H9 (cell line): ENCODE measurements around the gene MROH7. TPM values are rescaled to one million over a fixed set of nuclear protein-coding genes. Genes with fewer than 3 reads are reported as not detected.

Experiments
- DNase-seq: peaks from one replicate; pipeline ENCODE4 v3.0.0-alpha.2; 2017
- H2AFZ ChIP-seq: one replicate; pipeline ENCODE4 v1.6.1; 2013; ENCODE audit warnings: mild to moderate bottlenecking, low read length, control low read depth, moderate library complexity
- H2AK5ac ChIP-seq: 2 replicates; pipeline ENCODE4 v1.6.1; 2013; ENCODE audit warnings: low read length, control low read depth, mixed read lengths; ENCODE audit not compliant: insufficient read length
- H2BK120ac ChIP-seq: one replicate; pipeline ENCODE4 v1.6.1; 2013; ENCODE audit warnings: low read depth, mild to moderate bottlenecking, low read length, control low read depth, inconsistent platforms; ENCODE audit not compliant: poor library complexity, severe bottlenecking
- H2BK12ac ChIP-seq: 2 replicates; pipeline ENCODE4 v1.6.1; 2013; ENCODE audit warnings: low read length, control low read depth, mixed read lengths, low read depth; ENCODE audit not compliant: insufficient read length
- H2BK15ac ChIP-seq: 2 replicates; pipeline ENCODE4 v1.6.1; 2013; ENCODE audit warnings: low read depth, low read length, control low read depth
- H2BK20ac ChIP-seq: one replicate; pipeline ENCODE4 v1.6.1; 2013; ENCODE audit warnings: low read depth, mild to moderate bottlenecking, low read length, control low read depth, inconsistent platforms; ENCODE audit not compliant: poor library complexity, severe bottlenecking
- H2BK5ac ChIP-seq: 2 replicates; pipeline ENCODE4 v1.6.1; 2013; ENCODE audit warnings: low read length, control low read depth, mixed read lengths; ENCODE audit not compliant: insufficient read length
- H3K14ac ChIP-seq: 2 replicates; pipeline ENCODE4 v1.6.1; 2013; ENCODE audit warnings: low read length, control low read depth; ENCODE audit not compliant: insufficient read depth
- H3K18ac ChIP-seq: 2 replicates; pipeline ENCODE4 v1.6.1; 2013; ENCODE audit warnings: low read depth, mild to moderate bottlenecking, mixed read lengths, low read length, control low read depth; ENCODE audit not compliant: insufficient read length
- H3K23ac ChIP-seq: 2 replicates; pipeline ENCODE4 v1.6.1; 2013; ENCODE audit warnings: low read length, control low read depth, mixed read lengths, low read depth; ENCODE audit not compliant: insufficient read length
- H3K23me2 ChIP-seq: 2 replicates; pipeline ENCODE4 v1.6.1; 2013; ENCODE audit warnings: low read depth, mild to moderate bottlenecking, mixed read lengths, low read length, control low read depth; ENCODE audit not compliant: insufficient read length, poor library complexity, severe bottlenecking
- H3K27ac ChIP-seq: 2 replicates; pipeline ENCODE4 v1.5.1; 2013; ENCODE audit warnings: low read length, control low read depth, mixed read lengths, low read depth; ENCODE audit not compliant: insufficient read length
- H3K27me3 ChIP-seq: 2 replicates; pipeline ENCODE4 v1.6.1; 2013; ENCODE audit warnings: low read length, control low read depth, inconsistent platforms; ENCODE audit not compliant: insufficient read depth
- H3K4ac ChIP-seq: 2 replicates; pipeline ENCODE4 v1.6.1; 2013; ENCODE audit warnings: low read depth, mild to moderate bottlenecking, control low read depth, inconsistent platforms, low read length, moderate library complexity
- H3K4me1 ChIP-seq: 2 replicates; pipeline ENCODE4 v1.6.1; 2013; ENCODE audit warnings: low read length, control low read depth, inconsistent platforms; ENCODE audit not compliant: insufficient read depth
- H3K4me2 ChIP-seq: 2 replicates; pipeline ENCODE4 v1.6.1; 2013; ENCODE audit warnings: low read length, control low read depth, mixed read lengths; ENCODE audit not compliant: insufficient read length, insufficient read depth
- H3K56ac ChIP-seq: 2 replicates; pipeline ENCODE4 v1.6.1; 2013; ENCODE audit warnings: low read depth, mild to moderate bottlenecking, mixed read lengths, low read length, control low read depth; ENCODE audit not compliant: insufficient read length
- H3K79me1 ChIP-seq: 2 replicates; pipeline ENCODE4 v1.6.1; 2013; ENCODE audit warnings: low read depth, mild to moderate bottlenecking, moderate library complexity, low read length, control low read depth, inconsistent platforms; ENCODE audit not compliant: insufficient read depth, poor library complexity, severe bottlenecking
- H3K79me2 ChIP-seq: 2 replicates; pipeline ENCODE4 v1.6.1; 2013; ENCODE audit warnings: low read length, control low read depth, inconsistent platforms; ENCODE audit not compliant: insufficient read depth
- H3K9ac ChIP-seq: 2 replicates; pipeline ENCODE4 v1.6.1; 2013; ENCODE audit warnings: low read length, control low read depth, mixed read lengths; ENCODE audit not compliant: insufficient read length; ENCODE audit errors: extremely low read depth
- H3K9me3 ChIP-seq: one replicate; pipeline ENCODE4 v1.6.1; 2013; ENCODE audit warnings: low read depth, low read length, inconsistent platforms; ENCODE audit not compliant: control insufficient read depth
- H3T11ph ChIP-seq: one replicate; pipeline ENCODE4 v1.6.1; 2013; ENCODE audit warnings: mild to moderate bottlenecking, low read length, control low read depth, inconsistent platforms
- H4K20me1 ChIP-seq: one replicate; pipeline ENCODE4 v1.6.1; 2013; ENCODE audit not compliant: control insufficient read depth, insufficient read length, insufficient read depth
- H4K5ac ChIP-seq: 2 replicates; pipeline ENCODE4 v1.6.1; 2013; ENCODE audit warnings: low read depth, mild to moderate bottlenecking, mixed read lengths, low read length, control low read depth; ENCODE audit not compliant: insufficient read length
- H4K8ac ChIP-seq: replicated peaks from 2 replicates; pipeline ENCODE4 v1.6.1; 2013; ENCODE audit warnings: low read length, control low read depth, mixed read lengths, low read depth; ENCODE audit not compliant: insufficient read length
- H4K91ac ChIP-seq: 2 replicates; pipeline ENCODE4 v1.6.1; 2013; ENCODE audit warnings: low read depth, mild to moderate bottlenecking, moderate library complexity, mixed read lengths, low read length, control low read depth; ENCODE audit not compliant: insufficient read length
- H3K27ac Mint-ChIP-seq, 3 experiments: 2 replicates in 2 of 3; 3 replicates in 1 of 3; pipeline ENCODE4 v1.8.0; 2020 to 2021; ENCODE audit warnings: mixed read lengths in 3 of 3, mild to moderate bottlenecking in 1 of 3, moderate library complexity in 1 of 3
- H3K27me3 Mint-ChIP-seq: 2 replicates; pipeline ENCODE4 v1.8.0; 2021; ENCODE audit warnings: low read depth, mild to moderate bottlenecking, moderate library complexity, mixed read lengths
- H3K36me3 Mint-ChIP-seq, 3 experiments: 2 replicates in 2 of 3; 3 replicates in 1 of 3; pipeline ENCODE4 v1.8.0; 2020 to 2021; ENCODE audit warnings: low read depth in 3 of 3, mixed read lengths in 3 of 3; ENCODE audit not compliant: insufficient read depth in 1 of 3
- H3K4me1 Mint-ChIP-seq, 2 experiments: 2 replicates each; pipeline ENCODE4 v1.8.0; 2020; ENCODE audit warnings: mixed read lengths in 2 of 2
- H3K4me3 Mint-ChIP-seq, 2 experiments: 2 replicates in 1 of 2; 3 replicates in 1 of 2; pipeline ENCODE4 v1.8.0; 2020 to 2021; ENCODE audit warnings: mild to moderate bottlenecking in 2 of 2, mixed read lengths in 2 of 2, moderate library complexity in 1 of 2
- H3K9me3 Mint-ChIP-seq, 2 experiments: 2 replicates in 1 of 2; 3 replicates in 1 of 2; pipeline ENCODE4 v1.8.0; 2020; ENCODE audit warnings: mild to moderate bottlenecking in 2 of 2, mixed read lengths in 2 of 2, moderate library complexity in 1 of 2
- WGBS: extraction: QIAGEN DNeasy Blood & Tissue Kit; methylation state at CpG from one replicate; pipeline ENCODE4 v1.1.7; 2013; ENCODE audit warnings: missing lambda C conversion rate, low lambda C conversion rate, mixed read lengths; ENCODE audit not compliant: insufficient read length; ENCODE audit errors: extremely low coverage; 5-methylcytosine and 5-hydroxymethylcytosine counted together
- total RNA-seq: library from RNA; stranded (reverse); gene quantifications from 2 replicates; pipeline ENCODE4 v1.2.1, GENCODE V29; 2021
- TF ChIP-seq, protein P1 (sequence below): fragments of 200-600 bp; sonication (generic); conservative IDR thresholded peaks from 3 replicates; pipeline ENCODE4 v1.8.0; 2021; ENCODE audit warnings: antibody characterized with exemption, mild to moderate bottlenecking

Gene MROH7
- total RNA-seq, 1 experiment from 2014 or later, result 0.09 TPM

DNA sequence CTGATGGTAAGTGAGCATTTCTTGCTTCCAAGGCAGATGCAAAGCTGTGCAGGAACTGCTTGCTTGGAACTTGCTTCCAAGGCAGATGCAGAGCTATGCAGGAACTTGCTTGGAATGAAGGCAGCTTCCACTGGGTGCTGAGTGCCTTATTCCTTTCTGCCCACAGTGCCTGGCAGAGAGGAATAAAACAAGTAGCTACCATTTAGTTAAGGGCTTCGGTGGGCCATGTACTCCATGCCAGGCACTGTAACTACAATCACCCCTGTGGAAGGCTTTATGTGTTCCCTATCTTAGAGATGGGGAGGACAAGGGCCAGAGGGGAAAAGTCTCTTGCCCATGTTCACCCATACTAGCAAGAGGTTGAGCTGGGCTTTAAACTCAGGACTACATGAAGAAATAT is 8.3 kb downstream of the MROH7 start:
- no peak overlapping the region for H2BK15ac ChIP-seq
- H3K9me3 Mint-ChIP-seq, result peaks cover 2% of the 10 kb centered on the region in 2 experiments; a peak in 3 of 5 replicates
- no CpG with 5 or more reads among the region's 1 CpG for WGBS

More for the DNA sequence above, 8.3 kb downstream of the MROH7 start:
- H3K23me2 ChIP-seq, result no peaks in the 10 kb centered on the region
- no peak overlapping the region for H4K8ac ChIP-seq
- H3K79me2 ChIP-seq, result no peaks in the 10 kb centered on the region
- no peak overlapping the region for H3K4ac ChIP-seq
- no peak overlapping the region for H3K4me2 ChIP-seq
- H3K36me3 Mint-ChIP-seq, result no peaks in the 10 kb centered on the region
- H4K91ac ChIP-seq, result no peak overlapping the region
- no peak overlapping the region for H3K27ac ChIP-seq
- no peaks in the 10 kb centered on the region for H4K20me1 ChIP-seq
- H4K5ac ChIP-seq, result no peak overlapping the region
- H2BK120ac ChIP-seq, result no peak overlapping the region
- no peaks in the 10 kb centered on the region for H3K4me1 ChIP-seq
- TF ChIP-seq, protein P1, sequence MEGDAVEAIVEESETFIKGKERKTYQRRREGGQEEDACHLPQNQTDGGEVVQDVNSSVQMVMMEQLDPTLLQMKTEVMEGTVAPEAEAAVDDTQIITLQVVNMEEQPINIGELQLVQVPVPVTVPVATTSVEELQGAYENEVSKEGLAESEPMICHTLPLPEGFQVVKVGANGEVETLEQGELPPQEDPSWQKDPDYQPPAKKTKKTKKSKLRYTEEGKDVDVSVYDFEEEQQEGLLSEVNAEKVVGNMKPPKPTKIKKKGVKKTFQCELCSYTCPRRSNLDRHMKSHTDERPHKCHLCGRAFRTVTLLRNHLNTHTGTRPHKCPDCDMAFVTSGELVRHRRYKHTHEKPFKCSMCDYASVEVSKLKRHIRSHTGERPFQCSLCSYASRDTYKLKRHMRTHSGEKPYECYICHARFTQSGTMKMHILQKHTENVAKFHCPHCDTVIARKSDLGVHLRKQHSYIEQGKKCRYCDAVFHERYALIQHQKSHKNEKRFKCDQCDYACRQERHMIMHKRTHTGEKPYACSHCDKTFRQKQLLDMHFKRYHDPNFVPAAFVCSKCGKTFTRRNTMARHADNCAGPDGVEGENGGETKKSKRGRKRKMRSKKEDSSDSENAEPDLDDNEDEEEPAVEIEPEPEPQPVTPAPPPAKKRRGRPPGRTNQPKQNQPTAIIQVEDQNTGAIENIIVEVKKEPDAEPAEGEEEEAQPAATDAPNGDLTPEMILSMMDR, result no peak
- peaks cover 22% of the 10 kb centered on the region for H3K27me3 Mint-ChIP-seq
- H3T11ph ChIP-seq, result no peak overlapping the region
- H2BK12ac ChIP-seq, result no peak overlapping the region
- no peak overlapping the region for H3K9ac ChIP-seq
- H3K9me3 ChIP-seq, result no peaks in the 10 kb centered on the region
- H3K4me1 Mint-ChIP-seq, result peaks cover 5 to 8% of the 10 kb centered on the region in 2 experiments
- no peak overlapping the region for H2AK5ac ChIP-seq
- no peaks in the 10 kb centered on the region for H3K79me1 ChIP-seq
- no peak overlapping the region for H3K18ac ChIP-seq
- no peak overlapping the region for H3K4me3 Mint-ChIP-seq
- H3K56ac ChIP-seq, result no peak overlapping the region
- H2BK5ac ChIP-seq, result no peak overlapping the region
- no peak overlapping the region for H2AFZ ChIP-seq
- H3K27ac Mint-ChIP-seq, result no peak overlapping the region
- no peak overlapping the region for H3K23ac ChIP-seq
- no peak overlapping the region for H3K14ac ChIP-seq
- no peak overlapping the region for H2BK20ac ChIP-seq
- DNase-seq, result no peak
- H3K27me3 ChIP-seq, result no peaks in the 10 kb centered on the region; the same call in 1 of the 2 replicates
